Kasumi-1 (cell line): ENCODE measurements around the gene NF1.
"Not testable (repeated sequence)": the region's sequence is repeated elsewhere in the genome, so short reads cannot be mapped to it uniquely, and the experiment has no call there.

Experiments
- DNase-seq, 2 experiments: peaks; one replicate each; lab custom pipeline; 2025; lab: John Stamatoyannopoulos, UW

Gene NF1

DNA sequence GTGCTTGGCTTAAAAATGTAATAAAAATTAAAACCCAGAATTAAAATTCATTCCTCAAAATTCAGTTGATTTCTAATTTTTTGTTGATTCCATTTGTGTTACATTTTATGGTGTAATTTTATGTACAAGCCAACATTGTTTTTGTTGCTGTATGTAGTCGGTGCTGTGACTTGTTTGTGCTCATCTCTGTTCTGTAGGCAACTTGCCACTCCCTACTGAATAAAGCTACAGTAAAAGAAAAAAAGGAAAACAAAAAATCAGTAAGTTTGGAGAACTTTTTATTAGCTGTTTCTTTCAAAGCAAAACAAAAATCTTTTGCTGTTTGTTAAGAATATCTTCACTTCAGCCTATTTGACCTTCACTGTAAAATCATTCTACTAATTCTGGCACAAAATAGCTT, 158.0 kb downstream of the NF1 start:
- DNase-seq: no peak

DNA sequence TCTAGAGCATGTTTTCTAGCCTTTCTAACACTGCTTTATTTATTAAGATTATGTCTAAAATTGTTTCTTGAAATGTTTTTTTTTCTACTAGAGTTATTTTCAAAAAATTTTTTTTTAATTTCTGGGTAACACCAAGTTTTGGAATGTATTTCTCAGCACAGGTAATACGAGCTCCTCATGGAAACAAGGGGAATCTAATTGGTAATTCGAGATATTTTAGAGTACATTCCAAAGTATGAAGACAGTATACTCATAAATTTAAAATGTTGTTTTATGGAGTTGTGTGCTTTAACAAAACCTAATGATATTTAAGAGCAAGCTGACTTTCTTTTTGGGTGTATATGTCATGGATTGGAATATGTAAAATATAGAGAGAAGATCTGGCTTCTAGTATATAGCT, 159.9 kb downstream of the NF1 start:
- no peak for DNase-seq

DNA sequence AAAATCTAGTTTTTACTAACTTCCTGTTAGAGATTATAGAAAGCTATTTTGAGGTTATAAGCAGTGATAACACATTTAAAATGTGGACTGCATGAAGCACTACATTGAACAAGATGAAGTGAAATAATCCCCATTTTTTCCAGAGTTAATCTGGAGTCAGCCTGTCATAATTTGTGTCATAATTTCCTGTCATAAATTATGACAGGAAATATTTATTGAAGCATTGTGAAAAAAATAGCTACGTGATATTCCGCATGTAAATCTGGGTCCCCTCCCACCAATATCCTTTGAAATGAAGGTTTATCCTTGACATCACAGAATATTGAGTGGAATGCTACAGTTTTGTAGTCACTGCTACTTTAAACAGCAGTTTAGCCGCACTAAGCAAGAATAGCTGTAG, 162.2 kb downstream of the NF1 start:
- no peak for DNase-seq

DNA sequence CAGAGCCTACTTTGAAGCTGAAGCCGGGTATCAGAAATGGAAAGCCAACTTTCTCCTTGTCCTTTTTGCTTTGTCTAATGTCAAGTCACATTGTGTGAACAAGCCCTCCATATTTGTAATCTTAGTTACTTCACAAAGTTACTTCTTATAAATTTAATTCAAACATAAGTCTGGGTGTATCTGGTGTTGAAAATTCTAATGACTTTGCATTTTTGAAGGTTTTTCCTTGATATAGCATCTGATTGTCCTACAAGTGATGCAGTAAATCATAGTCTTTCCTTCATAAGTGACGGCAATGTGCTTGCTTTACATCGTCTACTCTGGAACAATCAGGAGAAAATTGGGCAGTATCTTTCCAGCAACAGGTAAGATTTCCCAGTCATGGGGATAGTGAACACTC, 165.4 kb downstream of the NF1 start:
- DNase-seq: no peak

DNA sequence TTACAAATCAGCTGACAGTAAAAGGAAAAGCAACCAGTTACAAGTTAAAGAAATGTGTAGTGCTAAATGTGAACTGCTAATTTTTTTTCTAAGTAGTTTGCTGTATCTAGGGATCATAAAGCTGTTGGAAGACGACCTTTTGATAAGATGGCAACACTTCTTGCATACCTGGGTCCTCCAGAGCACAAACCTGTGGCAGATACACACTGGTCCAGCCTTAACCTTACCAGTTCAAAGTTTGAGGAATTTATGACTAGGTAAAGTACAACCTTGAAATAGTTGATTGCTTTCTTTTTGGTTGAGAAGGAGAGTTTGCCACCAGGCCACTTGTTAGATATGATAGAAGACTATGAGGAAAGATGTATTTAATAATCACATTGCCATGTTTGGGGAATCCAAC, 166.8 kb downstream of the NF1 start:
- DNase-seq: no peak

DNA sequence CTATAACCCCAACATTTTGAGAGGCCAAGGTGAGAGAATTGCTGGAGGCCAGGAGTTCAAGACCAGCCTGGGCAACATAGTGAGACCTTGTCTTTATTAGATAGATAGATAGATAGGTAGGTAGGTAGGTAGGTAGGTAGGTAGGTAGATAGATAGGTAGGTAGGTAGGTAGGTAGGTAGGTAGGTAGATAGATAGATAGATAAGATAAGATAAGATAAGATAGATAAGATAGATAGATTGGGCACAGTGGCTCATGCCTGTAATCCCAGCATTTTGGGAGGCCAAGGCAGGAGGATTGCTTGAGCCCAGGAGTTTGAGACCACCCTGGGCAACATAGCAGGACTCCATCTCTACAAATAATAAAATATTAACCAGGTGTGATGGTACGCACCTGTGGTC, 168.1 kb downstream of the NF1 start:
- DNase-seq: not testable (repeated sequence)

DNA sequence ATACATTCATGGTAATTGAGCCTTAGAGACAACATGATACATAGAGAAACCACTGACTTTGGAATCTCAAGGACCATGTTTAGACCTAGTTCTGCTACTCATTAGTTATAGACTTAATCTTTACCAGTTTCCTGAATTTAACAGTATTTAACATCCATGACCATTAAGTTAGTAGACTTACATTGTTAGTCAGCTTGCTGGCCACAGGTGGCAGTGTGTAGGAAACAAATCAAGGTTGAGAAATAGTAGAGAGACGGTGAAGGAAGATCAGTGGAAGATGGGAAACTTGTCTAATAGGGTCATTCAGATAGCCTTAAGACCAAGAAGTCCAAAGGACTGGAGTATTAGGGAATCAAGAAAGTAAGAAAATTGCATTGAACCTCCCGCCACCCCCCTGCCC, 171.3 kb downstream of the NF1 start:
- DNase-seq: peak; percentile 23 to 29

DNA sequence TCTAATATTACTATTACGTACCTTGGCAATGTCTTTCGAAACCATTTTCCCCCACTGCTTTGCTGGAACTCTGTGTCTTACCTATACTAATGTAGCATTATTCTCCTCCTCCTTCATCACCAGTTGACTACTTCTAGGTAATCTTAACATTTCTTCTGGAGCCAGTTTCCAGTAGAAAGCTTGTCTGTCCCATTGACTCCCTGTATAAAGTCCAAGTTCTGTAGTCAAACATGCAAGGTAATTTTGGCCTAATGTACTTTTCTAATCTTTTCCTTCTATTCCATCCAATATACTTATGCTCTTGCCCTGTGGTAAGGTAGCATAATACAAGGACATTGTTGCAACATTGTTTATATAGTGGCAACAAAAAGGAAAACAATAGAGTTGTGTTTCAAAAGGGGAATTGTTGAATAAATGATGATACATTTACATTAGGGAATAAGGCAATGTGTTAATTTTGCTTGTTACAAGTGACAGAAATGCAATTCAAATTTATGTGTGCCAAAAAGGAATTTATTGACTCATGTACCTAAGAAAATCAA, 174.3 kb downstream of the NF1 start:
- no peak for DNase-seq

DNA sequence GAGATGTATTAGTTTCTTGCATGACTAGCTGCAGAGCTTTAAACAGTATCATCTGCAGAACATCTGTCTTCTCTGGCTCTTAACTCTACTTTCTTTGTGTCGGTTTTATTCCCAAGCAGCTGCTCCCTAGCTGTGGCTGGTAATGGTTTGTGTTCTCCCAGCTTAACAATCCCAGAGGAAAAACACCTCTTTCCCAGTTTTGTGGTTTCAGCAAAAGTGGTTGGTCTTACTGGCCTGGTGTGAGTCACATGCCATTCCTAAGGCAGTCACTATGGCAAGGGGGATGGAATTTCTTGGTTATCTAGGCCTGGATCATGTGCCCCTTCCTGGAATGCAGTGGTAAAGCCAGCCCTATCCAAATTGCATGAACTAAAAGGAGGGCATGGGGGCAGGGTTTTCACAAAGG, 174.8 kb downstream of the NF1 start:
- DNase-seq: no peak

DNA sequence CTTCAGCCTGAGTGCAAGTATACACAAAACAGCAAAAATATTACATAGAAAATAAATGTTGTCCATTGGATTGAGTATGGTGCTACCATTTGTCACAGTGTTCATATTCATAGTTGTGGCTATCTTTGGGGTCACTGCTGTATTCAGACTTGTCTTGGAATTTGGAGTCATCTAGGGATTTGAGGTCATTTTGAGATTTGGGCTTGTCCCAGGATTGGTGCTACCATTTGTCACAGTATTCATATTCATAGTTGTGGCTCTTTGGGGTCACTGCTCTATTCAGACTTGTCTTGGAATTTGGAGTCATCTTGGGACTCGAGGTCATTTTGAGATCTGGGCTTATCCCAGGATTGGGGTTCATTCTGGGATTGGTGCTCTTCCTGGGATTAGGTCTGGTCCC, 177.5 kb downstream of the NF1 start:
- no peak for DNase-seq

DNA sequence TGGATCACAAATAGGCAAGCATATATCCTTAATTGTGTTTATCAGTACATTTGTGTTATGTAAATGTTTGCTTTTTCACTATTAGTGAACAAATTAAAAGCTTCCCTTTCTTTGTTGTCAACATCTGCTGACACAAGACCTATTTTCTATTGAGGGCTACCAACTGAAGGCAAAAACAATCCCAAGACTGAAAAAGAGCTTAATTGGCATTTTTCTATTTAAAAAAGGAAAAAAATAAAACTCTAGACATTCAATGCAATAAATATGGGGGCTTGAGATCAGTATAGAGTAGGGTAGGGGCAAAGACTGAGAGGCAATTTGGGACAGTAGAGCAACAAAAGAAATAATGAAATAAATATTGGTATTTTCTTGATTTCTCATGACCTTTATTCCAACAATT, 178.0 kb downstream of the NF1 start:
- DNase-seq: no peak

DNA sequence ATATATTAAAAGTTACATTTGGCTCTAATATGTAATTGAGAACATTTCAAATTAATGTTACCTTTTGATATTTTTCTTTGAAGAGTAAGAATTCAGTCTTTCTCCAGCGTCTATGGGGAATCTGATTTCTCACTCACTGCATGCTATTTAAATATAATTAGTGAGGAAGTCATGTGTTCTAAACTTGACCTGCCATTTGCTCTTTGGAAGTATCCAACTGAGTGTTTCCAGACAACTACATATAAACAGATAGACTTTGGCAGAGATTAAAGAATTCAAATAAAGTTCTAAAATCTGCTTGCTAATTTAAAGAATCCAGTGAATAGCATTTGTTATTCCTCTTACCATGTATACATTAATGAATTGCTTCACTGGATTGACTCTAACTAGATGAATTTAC, 178.7 kb downstream of the NF1 start:
- no peak for DNase-seq

DNA sequence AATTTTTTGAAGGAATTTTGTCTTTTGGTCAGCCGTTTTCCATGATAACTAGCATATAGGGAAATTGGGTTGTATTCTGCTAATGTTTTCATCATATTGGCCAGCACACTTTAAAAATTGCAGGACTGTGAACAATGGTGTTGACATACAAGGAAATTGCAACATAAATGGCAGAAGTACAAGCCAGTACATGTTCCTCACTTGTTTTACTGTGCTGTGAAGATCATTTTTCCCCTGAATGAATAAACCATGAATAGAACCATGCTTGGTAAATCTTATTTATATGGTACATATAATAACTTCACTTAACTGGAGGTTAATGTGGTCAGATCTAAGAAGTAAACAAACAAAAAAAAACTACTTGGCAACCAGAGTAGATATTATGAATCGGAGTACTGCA, 179.5 kb downstream of the NF1 start:
- peak; percentile 56 to 65 for DNase-seq

DNA sequence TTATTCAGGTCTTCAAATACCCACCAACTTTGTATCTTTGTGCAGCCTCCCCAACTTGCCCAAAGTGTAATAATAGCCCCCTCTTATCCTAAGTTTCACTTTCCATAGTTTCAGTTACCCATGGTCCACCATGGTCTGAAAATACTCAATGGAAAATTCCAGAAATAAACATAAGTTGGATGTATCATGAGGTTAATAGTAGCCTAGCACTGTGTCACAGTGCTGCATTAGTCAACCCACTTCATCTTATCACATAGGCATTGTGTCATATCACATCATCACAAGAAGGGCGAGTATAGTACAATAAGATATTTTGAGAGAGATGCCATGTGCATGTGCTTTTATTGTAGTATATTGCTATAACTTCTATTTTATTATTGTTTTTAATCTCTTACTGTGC, 180.3 kb downstream of the NF1 start:
- DNase-seq: no peak

DNA sequence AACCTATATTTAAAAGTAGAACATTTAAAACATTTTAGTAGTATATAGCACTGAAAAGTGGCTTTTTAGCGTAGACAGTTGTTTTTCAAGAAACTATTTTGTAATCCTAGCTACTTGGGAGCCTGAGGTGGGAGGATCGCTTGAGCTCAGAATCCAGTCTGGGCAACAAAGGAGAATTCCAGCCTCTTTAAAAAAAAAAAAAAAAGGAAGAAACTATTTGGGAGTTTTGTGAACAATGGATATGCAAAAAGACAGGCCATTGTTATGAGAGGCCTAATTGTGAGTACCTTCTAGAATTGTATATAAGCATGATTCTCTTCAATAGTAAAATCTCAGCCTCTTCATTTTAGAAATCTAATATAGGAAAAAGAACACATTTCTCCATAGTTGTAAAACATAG, 184.6 kb downstream of the NF1 start:
- no peak for DNase-seq

DNA sequence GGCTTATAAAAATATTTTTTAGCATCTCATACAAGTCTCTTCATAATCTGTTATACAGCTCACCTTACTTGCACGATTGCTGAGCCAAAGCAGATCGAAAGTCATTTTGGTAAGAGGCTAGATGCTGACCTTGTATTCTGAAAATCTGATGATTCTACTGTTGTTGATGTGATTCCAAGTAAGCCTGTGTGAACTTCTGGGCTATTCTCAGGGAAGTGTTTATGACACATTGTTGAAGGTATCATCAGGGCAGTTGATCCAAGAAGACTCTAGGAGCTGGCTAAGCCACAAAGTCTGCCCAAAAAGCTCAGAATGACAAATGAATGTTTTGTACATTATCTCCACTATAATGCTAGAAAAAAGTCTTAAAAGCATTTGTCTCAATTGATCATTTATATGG, 186.3 kb downstream of the NF1 start:
- no peak for DNase-seq

DNA sequence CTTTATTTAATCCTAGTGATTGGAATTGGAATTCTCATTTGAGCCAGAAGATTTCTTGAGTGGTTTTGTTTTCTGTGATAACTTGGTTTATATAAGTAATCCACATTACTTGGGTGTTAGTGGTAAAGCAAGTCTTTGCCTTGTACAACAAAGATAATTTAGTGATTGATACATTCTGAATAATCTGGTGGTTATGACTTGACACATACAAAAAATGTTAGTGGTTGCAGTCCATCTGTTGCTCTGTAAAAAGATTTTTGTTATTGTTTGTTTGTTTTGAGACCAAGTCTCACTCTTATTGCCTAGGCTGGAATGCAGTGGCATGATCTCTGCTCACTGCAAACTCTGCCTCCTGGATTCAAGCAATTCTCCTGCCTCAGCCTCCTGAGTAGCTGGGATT, 189.1 kb downstream of the NF1 start:
- DNase-seq: no peak

DNA sequence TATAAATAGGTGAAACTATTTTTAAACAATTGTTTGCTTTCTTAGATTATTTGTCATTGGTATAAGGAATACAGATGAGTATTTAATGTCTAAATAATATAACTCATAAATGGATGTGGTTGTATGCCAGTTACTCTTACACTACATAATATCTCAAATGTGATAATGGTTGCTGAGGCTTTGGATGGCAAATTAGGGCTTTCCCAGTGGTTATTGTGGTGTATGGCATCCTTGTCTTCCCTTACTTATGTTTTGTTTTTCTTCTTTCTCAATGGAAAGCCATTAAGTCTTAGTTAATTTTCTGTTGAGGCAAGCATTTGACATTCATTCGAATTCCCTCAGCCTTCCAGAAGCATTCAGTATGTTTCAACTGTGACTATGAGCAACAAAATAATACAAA, 191.8 kb downstream of the NF1 start:
- DNase-seq: peak in 1 of 2 experiments; percentile 20

DNA sequence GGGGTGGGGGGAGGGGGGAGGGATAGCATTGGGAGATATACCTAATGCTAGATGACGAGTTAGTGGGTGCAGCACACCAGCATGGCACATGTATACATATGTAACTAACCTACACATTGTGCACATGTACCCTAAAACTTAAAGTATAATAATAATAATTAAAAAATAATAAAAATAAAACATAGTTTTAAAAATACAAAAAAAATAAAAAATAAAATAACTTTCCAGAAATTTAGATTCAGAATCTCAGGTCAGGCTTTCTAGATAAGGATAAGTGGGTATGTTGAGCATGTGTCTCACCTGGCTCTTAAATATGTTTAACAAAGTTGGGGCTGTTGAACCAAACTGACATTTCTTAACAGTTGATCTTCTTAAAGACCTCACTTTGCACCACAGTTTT, 193.2 kb downstream of the NF1 start:
- not testable (repeated sequence) for DNase-seq

DNA sequence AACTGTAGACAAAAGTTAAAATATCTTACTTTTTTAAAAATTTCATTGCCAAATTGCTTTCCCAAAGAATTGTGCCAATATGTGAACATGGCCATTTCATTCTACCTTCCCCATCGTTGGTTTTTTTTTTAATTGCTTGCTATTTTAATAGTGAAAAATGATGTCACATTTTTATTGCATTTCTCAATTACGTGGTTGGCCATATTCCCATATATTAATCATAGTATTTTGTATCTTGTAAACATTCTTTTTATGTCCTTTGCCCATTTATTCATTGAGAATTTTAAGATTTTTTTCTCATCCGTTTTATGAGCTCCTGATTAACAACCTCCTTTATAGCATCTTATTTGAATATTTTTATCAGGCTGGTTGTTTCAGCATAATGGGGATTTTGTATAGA, 195.0 kb downstream of the NF1 start:
- no peak for DNase-seq

DNA sequence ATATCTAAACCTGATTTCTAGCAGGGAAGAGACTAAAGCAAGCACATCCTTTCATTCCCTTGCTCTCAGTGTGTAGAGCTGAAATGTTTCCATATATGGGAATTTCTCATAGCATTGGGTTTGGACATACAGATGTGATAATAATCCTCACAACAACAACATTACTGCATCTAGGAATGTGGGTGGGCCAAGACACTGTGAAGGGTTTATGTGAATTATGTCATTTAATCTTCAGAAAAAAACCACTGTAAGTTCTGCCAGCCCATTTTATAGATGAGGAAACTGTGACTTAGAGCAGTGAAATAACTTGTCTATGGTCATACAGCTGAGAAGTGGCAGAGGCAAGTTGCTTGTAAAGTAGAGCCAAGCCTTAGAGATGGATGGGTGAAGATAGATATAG, 197.0 kb downstream of the NF1 start:
- DNase-seq: no peak

DNA sequence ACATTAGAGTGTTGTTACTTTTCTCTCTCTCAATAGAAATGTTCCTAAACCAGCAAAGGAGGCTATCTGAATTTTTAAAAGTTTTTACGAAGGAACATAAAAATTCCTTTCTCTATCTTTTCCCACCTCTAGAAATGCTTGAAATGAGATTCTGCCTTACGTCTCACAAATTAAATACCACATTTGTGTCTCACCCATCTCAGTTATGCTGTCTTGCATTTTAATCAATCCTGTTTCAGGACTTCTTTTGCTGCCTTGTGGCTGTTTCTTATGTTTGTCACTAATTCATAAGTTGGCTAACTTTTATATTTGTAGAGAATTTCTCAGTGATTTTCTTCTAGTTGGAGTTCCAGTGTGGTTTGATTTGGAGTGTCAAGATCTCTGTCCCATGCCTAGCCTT, 198.8 kb downstream of the NF1 start:
- no peak for DNase-seq

DNA sequence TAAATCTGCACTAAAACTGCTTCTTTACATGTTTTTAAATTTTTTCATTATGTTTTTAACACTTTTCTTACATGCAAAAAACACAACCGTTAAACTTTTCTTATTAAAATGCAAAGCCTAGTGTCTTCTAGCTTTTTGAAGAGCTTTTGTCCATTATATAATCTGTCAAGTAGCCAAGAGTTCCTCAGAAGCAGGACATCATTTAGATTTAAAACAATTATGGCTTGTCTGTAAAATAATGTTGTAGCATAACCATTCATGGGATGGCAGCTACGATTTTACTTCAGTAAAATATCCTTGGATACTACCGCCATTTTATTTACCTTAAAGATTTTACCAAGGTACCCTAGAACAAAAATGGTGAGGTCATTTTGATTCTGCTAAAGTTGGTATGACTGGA, 199.5 kb downstream of the NF1 start:
- DNase-seq: no peak

DNA sequence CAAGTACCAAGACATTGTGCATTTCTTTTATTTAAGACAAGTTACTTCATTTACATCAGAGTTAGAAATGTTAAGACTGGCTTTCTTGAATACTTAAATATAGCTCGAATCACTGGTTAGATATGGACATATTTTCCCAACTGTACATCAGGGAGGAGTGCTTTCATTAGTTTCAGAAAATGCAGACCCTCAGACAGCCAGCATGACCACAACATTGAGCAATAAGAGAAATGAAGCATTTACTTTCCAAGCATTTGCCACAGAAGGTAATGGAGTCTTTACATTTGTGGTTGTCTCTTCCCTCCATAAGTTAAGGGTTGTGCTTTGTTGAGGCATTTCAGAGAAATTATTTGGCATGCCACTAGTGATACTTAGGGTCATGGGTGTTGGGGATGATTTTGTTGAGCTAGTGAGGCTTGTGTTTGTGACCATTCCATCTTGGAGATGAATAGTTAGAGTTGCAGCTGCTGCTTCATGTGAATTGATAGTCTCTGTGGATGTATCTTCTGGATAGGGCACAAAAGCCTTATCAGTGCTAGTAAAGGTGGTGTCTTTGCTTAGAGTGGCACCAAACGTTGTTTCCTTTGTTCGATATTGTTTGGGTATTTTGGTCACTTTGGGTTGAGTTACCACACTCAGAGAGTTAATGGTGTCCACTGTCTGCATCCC, 200.2 kb downstream of the NF1 start:
- DNase-seq: peak in 1 of 2 experiments; percentile 11

DNA sequence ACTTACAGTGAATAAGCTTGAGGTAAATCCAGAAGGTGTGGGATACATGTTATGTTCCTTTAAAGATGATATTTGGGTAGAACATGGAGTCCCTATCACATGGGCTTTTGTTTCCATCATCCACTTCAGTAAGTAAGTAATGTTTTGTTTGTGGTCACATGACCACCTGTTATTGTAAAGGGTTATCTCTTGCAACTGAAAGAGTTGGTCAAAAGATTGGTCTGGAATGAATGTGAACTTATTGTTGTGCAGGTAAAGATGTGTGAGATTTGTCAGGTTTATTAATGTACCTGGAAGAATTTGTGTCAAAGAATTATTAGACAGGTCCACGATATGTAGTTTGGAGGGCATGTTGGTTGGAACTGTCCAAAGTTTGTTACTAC, 200.7 kb downstream of the NF1 start:
- DNase-seq: no peak
